ENCODE results near the gene EIF6. TPM values are rescaled to one million over a fixed set of nuclear protein-coding genes. Genes with fewer than 3 reads are reported as not detected.

EIF6 gene
- total RNA-seq, 1 donor from 2014 or later = 41.2 TPM

GRCh38 chr20:35297155-35297554 is 12.6 kb upstream of the EIF6 start:
- no peak for DNase-seq (ENCODE audit: low spot score)
- intact Hi-C loops (cut with DNase I) = no loop called here

DNA sequence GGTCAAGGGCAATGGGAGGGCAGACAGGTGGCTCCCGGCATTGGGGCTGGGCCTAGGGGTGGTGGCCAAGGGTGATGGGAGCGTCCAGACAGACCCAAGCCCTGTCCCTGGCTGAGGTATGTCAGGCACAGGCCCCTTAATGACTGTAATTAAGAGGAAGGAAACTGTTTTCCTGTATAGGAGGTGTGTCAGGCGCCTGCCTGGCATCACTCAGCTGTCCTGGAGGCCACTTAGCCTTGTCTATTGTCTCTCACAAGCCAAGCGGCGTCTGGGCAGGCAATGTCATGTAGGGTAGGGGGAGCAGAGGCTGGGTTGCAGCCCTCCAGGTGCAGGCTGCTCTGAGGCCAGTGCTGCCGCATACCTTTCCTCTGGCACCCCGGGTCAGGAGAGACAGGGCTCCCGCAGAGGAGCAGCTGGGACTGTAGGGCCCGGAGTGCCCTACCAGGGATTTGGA is 11.6 kb upstream of the EIF6 start:
- intact Hi-C loops (cut with DNase I) = no loop called here
- DNase-seq (ENCODE audit: low spot score) = no peak

- intact Hi-C loops (cut with DNase I) = no loop called here
- DNase-seq (ENCODE audit: low spot score) = no peak
Observed at GRCh38 chr20:35295674-35296073, 11.1 kb upstream of the EIF6 start.

- DNase-seq (ENCODE audit: low spot score) = no peak
Observed at GRCh38 chr20:35295058-35295457, 10.5 kb upstream of the EIF6 start.

DNA sequence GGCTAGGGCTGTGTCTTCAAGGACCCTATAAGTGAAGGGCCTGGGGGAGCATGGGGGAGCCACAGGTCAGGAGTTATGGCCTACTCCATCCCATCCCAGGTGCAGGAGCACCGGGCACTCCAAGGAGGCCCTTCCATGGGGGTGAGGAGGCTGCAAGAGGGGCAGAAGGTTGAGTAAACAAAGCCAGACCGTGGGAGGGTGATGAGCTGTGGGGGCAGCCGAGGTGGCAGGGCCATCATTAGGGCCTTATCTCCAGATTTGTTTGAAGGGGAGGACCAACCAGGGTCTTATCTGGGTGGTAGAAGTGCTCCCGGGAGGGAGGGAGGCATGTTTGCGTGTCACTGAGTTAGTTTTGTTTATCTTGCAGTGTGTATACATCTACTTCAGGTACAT is 9.7 kb upstream of the EIF6 start:
- intact Hi-C loops (cut with DNase I) = no loop called here
- DNase-seq (ENCODE audit: low spot score) = no peak

More at GRCh38 chr20:35295058-35295457, 10.5 kb upstream of the EIF6 start:
- intact Hi-C loops (cut with DNase I) = no loop called here

DNA sequence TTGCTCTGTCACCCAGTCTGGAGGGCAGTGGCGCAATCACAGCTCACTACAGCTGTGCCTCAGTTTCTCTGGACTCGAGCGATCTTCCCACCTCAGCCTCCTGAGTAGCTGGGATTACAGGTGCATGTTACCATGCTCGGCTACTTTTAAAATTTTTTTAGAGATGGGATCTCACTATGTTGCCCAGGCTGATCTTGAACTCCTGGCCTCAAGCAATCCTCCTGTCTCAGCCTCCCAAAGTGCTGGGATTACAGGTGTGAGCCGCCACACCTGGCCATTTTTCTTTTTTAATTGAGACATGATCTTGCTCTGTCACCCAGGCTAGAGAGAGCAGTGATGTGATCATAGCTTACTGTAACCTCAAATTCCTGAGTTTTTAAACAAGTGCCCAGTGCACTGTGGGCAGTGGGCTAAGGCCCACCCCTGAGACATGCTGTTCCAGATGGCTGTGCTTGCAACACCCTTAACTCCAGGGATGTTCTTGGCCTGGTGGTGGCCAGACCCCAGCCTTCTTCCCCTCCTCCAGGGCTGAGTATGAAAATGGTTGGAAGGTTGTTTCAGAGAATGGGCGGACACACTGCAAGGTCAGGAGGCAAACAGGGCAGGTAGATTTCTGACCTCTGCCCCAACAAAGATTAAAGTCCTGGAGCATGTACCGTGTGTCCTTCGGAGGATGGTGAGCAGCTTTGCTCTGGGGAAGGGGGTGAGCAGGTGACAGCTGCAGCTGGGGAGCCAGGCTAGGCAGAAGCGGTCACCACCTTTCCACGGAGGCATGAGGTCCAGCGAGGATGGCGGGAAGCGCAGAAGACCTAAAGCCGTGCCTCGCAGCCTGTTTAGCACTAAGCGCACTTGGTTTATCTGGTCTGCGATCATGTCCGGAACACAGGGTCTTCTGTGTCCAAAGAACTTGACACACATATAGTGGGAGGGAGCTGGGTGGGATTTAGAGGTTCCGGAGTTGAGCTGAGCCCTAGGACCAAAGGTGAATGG is 9.0 kb upstream of the EIF6 start:
- DNase-seq (ENCODE audit: low spot score) = no peak
- intact Hi-C loops (cut with DNase I) = no loop called here

DNA sequence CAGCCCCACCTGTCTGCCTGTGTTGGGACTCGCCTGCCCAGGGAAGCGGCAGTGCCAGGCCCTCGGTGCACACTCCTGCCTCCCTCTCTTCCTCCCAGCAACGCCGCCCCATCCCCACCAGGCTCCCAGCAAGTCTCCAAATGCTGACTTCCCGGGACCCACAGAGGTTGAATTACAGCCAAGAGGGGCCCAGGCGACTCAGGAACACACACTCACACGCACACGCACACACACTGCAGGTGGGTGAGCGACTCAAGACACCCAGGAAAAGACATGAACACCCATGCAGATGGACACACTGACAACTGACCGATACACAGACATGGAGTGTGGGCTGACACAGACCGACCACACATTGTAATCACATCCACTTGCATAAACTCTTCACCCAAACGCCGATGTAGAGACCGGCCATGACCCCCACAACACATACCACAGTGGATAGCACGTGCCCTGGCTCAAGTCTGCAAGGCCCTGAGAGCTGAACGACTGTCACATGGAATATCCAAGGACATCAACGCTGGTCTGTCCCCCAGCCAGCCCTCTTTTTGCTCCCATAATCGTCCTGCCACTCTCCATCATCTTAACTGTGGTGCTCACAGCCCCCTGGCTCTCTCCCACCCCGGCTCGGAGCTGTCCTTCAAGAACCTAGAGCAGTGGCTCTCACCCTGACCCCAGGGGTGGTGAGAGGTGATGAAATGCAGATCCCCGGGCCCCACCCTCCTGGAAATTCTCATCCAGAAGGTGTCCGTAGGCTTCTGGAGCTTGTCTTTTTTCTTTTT is 8.1 kb upstream of the EIF6 start:
- no peak for DNase-seq (ENCODE audit: low spot score)
- intact Hi-C loops (cut with DNase I) = no loop called here

GRCh38 chr20:35291654-35292503 is 7.3 kb upstream of the EIF6 start, which contains the start of gene FAM83C:
TSS of gene FAM83C (minus strand) at chr20:35292425. CDS start at chr20:35292304, 121 bp downstream.
- intact Hi-C loops (cut with DNase I) = no loop called here
- no peak for DNase-seq (ENCODE audit: low spot score)

GRCh38 chr20:35290887-35291417 is 6.4 kb upstream of the EIF6 start:
- no peak for DNase-seq (ENCODE audit: low spot score)
- intact Hi-C loops (cut with DNase I) = no loop called here

GRCh38 chr20:35290186-35290886 is 5.8 kb upstream of the EIF6 start:
- no peak for DNase-seq (ENCODE audit: low spot score)
- intact Hi-C loops (cut with DNase I) = no loop called here

DNA sequence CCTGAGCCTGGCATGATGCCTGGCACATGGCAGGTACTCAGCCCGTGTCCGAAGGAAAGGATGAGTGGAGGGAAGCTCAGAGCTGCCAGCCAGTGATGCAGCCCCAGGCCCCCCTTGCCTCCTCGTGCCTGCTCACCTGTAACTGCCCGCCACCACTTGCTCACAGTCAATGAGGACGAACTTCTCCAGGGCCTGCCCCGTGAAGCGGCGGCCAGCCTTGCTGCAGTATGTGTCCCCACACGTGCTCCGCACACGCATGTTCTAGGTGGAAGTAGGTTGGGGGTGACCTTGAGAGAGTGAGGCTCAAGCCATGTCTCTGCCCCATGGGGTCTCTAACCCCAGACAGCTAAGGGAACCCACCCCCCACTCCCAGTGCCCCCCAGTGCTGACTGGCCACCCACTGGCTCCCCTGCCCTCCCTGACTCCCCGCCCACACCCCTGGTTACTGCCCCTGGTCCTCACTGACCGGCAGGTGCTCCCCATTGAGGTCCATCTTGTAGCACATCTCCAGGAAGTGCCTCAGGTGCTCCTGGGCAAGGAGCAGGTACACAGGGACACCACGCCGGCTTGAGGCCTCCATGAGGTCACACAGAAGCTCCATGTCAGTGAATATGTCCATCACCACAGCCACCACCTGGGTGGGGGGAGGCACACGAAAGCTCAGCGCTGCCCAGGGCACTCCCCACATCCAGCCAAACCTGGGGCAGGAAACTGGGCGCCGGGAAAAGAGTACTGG is 3.9 kb upstream of the EIF6 start:
- no peak for DNase-seq (ENCODE audit: low spot score)
- intact Hi-C loops (cut with DNase I) = no loop called here

DNA sequence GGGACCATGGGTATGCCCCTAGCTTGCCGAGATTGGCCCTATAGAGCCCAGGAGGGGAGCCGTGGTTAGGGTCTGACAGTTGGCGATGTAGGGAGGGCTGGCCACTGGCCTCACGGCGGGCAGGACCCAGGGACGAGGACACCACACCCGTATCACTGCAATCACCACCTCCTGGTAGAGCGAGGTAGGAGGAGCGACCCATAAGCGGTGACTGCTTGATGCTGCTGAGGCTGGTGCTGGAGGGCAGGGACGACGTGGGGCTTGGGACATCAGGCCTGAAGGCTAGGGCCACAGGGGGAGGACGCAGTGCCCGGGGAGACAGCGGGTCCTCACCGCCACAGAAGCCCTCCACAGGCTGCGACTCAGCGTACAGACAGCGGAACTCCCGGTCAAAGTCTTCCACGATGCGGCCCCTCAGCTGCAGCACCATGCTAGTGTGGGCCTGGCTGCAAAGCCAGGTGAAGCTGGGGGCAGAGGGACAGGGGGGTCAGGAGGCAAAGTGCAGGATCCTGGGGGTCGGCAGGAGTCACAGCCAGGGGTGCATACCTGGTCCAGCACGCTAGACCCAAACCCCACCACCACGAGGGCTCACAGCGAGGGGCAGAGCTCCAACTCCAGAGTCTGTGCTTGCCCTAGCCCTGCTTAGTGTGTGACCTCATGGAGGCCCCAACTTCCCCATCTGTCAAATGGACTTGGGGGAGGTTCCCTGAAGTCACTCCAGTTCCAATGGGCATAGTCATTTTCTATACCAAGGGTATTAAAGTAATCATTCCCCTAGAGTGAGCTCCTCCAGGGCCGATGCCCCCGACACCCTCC is 3.1 kb upstream of the EIF6 start:
- intact Hi-C loops (cut with DNase I) = no loop called here
- no peak for DNase-seq (ENCODE audit: low spot score)

GRCh38 chr20:35286899-35287508 is 2.4 kb upstream of the EIF6 start:
- intact Hi-C loops (cut with DNase I) = no loop called here
- DNase-seq (ENCODE audit: low spot score) = no peak

GRCh38 chr20:35286077-35286898 is 1.7 kb upstream of the EIF6 start:
- DNase-seq (ENCODE audit: low spot score) = no peak

GRCh38 chr20:35285806-35286076 is 1.2 kb upstream of the EIF6 start:
- intact Hi-C loops (cut with DNase I) = no loop called here
- no peak for DNase-seq (ENCODE audit: low spot score)

More at GRCh38 chr20:35286077-35286898, 1.7 kb upstream of the EIF6 start:
- intact Hi-C loops (cut with DNase I) = no loop called here
